ENCODE data around the gene RAB36. TPM values are rescaled to one million over a fixed set of nuclear protein-coding genes. Genes with fewer than 3 reads are reported as not detected.
"Not testable (repeated sequence)": the region's sequence is repeated elsewhere in the genome, so short reads cannot be mapped to it uniquely, and the experiment has no call there.

RAB36 gene
- total and polyA plus RNA-seq, 12 donors: 4.0 to 13.0 (median 7.2) TPM

- TF ChIP-seq CTCF (IDR thresholded peaks at IDR 0.05) (no peak), POLR2A (IDR thresholded peaks at IDR 0.05) (no peak)
- no peak for DNase-seq
- Histone ChIP-seq H3K9me3 (replicated peaks in 1 of 3) (no peaks in the 10 kb centered on the region), H3K27me3 (no peaks in the 10 kb centered on the region), H3K36me3 (replicated peaks in 1 of 2) (no peaks in the 10 kb centered on the region), H3K27ac (peak overlapping the region in 1 of 5 donors; percentile 12), H3K4me1 (replicated peaks in 1 of 2) (peaks cover 0 to 4% of the 10 kb centered on the region in 2 donors), H3K4me3 (no peak overlapping the region)
- 68 to 87% (median 71%) methylated on average over 2 to 3 of the region's 3 CpGs for WGBS, 4 donors
- intact Hi-C loops (cut with DNase I): no loop called here
These were observed 14.6 kb upstream of the RAB36 start for GRCh38 chr22:23130697-23131096.

GRCh38 chr22:23131931-23132330 lies 13.3 kb upstream of the RAB36 start:
- H3K9me3 ChIP-seq (replicated peaks in 1 of 3): no peaks in the 10 kb centered on the region
- H3K4me3 ChIP-seq: no peak overlapping the region
- intact Hi-C loops (cut with DNase I): no loop called here
- H3K4me1 ChIP-seq (replicated peaks in 1 of 2): peaks cover 0 to 4% of the 10 kb centered on the region in 2 donors
- no peak for TF ChIP-seq POLR2A (IDR thresholded peaks at IDR 0.05)
- TF ChIP-seq CTCF (IDR thresholded peaks at IDR 0.05): no peak
- WGBS, 4 donors: 67 to 84% (median 72%) methylated on average over 5 to 6 of the region's 6 CpGs
- no peak for DNase-seq
- no peaks in the 10 kb centered on the region for H3K36me3 ChIP-seq (replicated peaks in 1 of 2)
- H3K27me3 ChIP-seq: no peaks in the 10 kb centered on the region
- no peak overlapping the region for H3K27ac ChIP-seq

DNA sequence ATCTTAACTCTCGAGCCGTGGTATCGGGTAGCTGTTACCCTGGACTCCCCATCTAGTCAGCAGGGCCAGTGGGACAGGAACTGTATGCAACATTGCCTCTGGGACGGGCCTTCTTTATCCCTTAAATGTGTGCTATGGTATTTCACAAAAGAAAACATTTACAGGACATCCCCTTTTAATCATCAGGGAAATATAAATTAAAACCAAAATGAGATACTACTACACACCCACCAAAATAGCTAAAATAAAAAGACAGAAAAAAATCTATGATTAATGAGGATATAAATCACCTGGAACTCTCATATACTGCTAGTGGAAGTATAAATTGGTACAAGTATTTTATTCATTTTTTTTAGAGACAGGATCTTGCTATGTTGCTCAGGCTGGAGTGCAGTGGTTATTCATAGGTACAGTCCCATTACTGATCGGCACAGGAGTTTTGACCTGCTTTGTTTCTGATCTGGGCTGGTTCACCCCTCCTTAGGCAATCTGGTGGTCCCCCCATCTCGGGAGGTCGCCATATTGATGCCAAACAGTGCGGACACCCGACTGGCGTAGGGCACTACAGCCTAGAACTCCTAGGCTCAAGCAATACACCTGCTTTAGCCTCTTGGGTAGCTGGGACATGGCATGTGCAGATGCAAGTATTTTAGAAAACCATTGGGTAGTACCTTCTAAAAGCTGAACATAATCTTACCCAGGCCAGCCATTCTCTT lies 12.7 kb upstream of the RAB36 start:
- H3K4me3 ChIP-seq: no peak overlapping the region
- no peaks in the 10 kb centered on the region for H3K27me3 ChIP-seq
- TF ChIP-seq CTCF (IDR thresholded peaks at IDR 0.05) (no peak), POLR2A (IDR thresholded peaks at IDR 0.05) (no peak)
- WGBS, 4 donors: 89 to 95% (median 92%) methylated on average over 10 of the region's 10 CpGs
- H3K36me3 ChIP-seq (replicated peaks in 1 of 2): no peaks in the 10 kb centered on the region
- no peaks in the 10 kb centered on the region for H3K9me3 ChIP-seq (replicated peaks in 1 of 3)
- H3K4me1 ChIP-seq (replicated peaks in 1 of 2): peaks cover 0 to 4% of the 10 kb centered on the region in 2 donors
- intact Hi-C loops (cut with DNase I): no loop called here
- no peak overlapping the region for H3K27ac ChIP-seq
- DNase-seq: no peak

DNA sequence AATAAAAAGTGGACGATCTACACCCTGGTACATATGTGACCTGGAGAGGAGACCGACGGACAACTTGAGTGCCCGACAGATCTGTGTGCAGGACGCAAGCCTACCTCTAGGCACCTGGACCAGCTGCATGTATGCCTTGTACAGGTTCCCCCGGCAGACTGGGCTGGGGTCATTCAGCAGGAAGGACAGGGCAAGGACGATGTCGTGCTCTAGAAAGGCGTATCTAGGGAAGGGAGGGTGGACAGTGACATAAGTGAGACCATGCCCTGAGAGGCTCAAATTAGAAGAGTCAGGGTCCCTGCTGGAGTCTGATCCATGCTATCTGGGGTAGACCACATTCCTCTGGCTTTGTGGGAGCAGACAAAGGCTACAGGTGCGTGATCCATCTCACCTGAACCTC lies 11.4 kb upstream of the RAB36 start:
- no peak for TF ChIP-seq CTCF (IDR thresholded peaks at IDR 0.05)
- no peak for TF ChIP-seq POLR2A (IDR thresholded peaks at IDR 0.05)
- Histone ChIP-seq H3K27ac (no peak overlapping the region), H3K27me3 (no peaks in the 10 kb centered on the region), H3K9me3 (replicated peaks in 1 of 3) (no peaks in the 10 kb centered on the region), H3K4me1 (replicated peaks in 1 of 2) (peaks cover 0 to 5% of the 10 kb centered on the region in 2 donors), H3K4me3 (no peak overlapping the region), H3K36me3 (replicated peaks in 1 of 2) (no peaks in the 10 kb centered on the region)
- WGBS, 4 donors: 91 to 93% (median 92%) methylated on average over 10 of the region's 10 CpGs
- no peak for DNase-seq
- intact Hi-C loops (cut with DNase I): no loop called here

GRCh38 chr22:23136991-23137390 lies 8.3 kb upstream of the RAB36 start:
- H3K27me3 ChIP-seq; H3K4me3 ChIP-seq; intact Hi-C loops (cut with DNase I); DNase-seq; H3K27ac ChIP-seq; H3K36me3 ChIP-seq (replicated peaks in 1 of 2); H3K9me3 ChIP-seq (replicated peaks in 1 of 3): not testable (repeated sequence)
- WGBS, 4 donors: 82 to 89% (median 85%) methylated on average over 4 of the region's 4 CpGs; no CpG with 5 or more reads in 1 of the 4 donors
- peaks cover 6 to 12% of the 10 kb centered on the region in 2 donors for H3K4me1 ChIP-seq (replicated peaks in 1 of 2)

Measured in adrenal gland (tissue), 12 donors.